Lower leg skin (tissue), 3 donors: Measurements from ENCODE around the gene WNK2.

Experiments
- CTCF ChIP-seq, 3 donors: fragments of 450-650 bp; IDR thresholded peaks; one replicate each; pipeline ENCODE4 v1.5.1; 2016; ENCODE audit warnings: antibody characterized with exemption in 3 of 3, mild to moderate bottlenecking in 3 of 3, moderate library complexity in 2 of 3
- POLR2A ChIP-seq, 2 donors: fragments of 450-650 bp; IDR thresholded peaks; one replicate each; pipeline ENCODE4 v1.6.1; 2016 to 2017; ENCODE audit warnings: antibody characterized with exemption in 2 of 2, mild to moderate bottlenecking in 1 of 2, moderate library complexity in 1 of 2

- no peak for TF ChIP-seq CTCF (IDR thresholded peaks at IDR 0.05)
- TF ChIP-seq POLR2A (IDR thresholded peaks at IDR 0.05), result no peak
Measured at GRCh38 chr9:93256878-93257807, 73.2 kb downstream of the WNK2 start.
